NCI-H69 (cell line): ENCODE results near the gene NUP93.

Experiments
- DNase-seq: peaks from one replicate; lab custom pipeline; 2025; lab: John Stamatoyannopoulos, UW

NUP93 gene

DNA sequence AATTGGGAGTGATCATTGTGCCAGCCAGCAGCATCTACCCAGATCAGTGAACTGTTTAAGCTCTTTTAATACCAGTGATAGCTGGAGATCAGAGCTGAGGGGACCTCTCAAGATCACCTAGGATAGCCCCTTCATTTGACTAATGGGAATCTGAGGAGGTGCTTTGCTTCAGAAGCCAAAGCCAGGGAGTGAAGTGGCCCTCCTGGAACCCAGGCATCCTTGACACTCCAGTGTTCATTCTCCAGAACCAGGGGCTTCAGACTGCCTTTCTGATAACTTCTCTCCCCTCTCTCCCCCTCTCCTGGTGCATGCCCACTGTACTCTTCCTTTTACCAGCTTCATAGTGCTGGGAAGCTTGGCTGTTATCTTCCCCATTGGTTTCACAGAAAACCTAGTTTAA, 87.1 kb downstream of the NUP93 start:
- no peak for DNase-seq

- DNase-seq: no peak
Measured at GRCh38 chr16:56817938-56818337, 88.0 kb downstream of the NUP93 start.

GRCh38 chr16:56823081-56823733, 93.3 kb downstream of the NUP93 start:
- no peak for DNase-seq

GRCh38 chr16:56824331-56824730, 94.4 kb downstream of the NUP93 start:
- DNase-seq: peak; percentile 69

- DNase-seq: no peak
Measured at GRCh38 chr16:56824804-56825203, 94.9 kb downstream of the NUP93 start.

DNA sequence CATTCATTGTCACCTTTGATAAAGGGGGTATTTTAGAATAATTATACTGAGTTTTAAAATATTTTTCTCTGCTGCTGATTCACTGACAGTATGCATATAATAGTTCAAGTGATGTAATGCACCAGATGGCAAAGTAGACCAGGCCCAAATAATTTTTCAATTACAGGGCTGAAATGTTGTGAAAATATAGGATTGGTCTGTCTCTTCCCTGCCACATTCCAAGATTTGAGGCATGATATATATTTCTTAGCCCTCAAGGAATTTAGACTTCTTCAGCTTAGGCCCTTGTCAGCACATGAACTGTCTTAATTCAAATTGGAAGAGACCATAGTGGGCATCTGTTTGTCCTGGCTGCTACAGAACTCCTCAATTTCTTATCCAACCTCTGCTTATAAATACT, 95.9 kb downstream of the NUP93 start:
- DNase-seq: no peak

GRCh38 chr16:56828647-56829046, 98.7 kb downstream of the NUP93 start:
- no peak for DNase-seq

- no peak for DNase-seq
Measured at GRCh38 chr16:56830669-56831068, 100.7 kb downstream of the NUP93 start.

DNA sequence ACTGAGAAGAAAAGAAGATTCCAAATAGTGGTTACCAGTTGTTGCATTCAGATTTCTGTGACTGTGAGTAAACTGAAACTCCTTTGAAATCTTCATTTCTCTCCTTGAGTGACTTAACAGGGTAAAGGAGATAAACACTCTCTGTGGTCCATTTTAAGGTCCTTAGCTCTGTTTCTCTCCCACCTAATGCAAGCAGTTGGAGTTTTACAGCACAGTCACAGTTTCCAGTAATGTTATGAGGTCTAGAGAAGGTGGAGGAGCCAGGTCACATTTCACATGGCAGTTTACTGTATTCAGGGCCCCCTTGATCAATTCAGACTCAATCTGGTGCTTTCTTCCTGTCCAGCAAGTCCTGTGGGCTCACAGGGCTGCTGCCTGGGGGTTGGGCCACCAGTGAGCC, 102.8 kb downstream of the NUP93 start:
- DNase-seq: no peak

DNA sequence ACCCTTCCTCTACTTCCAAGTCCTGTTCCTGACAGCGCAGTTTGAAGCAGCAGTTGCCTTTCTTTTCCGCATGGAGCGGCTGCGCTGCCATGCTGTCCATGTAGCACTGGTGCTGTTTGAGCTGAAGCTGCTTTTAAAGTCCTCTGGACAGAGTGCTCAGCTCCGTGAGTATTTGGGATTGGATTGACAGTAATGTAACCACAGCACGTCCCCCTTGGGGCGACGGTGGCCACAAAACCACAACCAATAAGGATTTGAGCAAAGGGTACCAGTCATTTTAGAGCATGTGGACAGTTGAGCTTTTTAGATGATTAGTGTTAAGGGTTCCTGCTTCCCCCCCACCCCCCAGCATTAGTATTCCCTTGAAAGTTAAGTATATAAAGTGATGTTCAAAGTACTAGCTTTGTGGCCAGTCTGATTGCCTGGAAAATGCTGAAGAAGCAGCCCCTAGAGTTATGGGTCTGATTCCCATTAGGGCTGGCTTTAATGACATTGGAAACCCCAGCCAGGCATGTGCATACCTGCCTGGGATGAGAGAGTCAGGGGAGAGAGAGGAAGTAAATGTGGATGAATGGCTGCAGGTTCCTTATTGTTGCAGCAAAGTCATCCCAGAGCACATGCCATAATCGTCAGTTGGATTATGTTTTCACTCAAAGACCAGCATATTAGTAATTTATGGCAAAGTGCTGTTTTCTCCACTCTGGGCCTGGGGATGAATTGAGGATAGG, 103.5 kb downstream of the NUP93 start:
- DNase-seq: no peak

DNA sequence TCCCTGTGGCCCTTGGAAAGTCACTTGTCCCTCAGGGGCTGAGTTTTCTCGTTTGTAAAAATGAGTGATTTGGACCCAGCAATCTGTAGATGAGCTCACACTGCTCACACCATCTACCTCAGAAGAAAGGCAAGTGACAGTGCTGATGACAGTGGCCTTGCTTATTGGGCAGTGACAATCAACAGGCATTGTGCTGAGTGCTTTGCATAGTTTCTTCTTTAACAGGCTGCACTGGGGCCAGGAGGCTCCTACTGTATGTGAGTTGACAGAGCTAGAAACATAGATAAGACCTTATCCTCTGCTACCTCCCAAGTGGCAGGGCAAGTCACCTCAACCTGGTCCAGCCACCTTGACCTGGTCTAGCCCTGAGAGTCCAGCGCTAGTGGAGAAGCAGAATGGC, 105.4 kb downstream of the NUP93 start:
- no peak for DNase-seq

GRCh38 chr16:56836410-56837230, 106.7 kb downstream of the NUP93 start:
- DNase-seq: no peak

DNA sequence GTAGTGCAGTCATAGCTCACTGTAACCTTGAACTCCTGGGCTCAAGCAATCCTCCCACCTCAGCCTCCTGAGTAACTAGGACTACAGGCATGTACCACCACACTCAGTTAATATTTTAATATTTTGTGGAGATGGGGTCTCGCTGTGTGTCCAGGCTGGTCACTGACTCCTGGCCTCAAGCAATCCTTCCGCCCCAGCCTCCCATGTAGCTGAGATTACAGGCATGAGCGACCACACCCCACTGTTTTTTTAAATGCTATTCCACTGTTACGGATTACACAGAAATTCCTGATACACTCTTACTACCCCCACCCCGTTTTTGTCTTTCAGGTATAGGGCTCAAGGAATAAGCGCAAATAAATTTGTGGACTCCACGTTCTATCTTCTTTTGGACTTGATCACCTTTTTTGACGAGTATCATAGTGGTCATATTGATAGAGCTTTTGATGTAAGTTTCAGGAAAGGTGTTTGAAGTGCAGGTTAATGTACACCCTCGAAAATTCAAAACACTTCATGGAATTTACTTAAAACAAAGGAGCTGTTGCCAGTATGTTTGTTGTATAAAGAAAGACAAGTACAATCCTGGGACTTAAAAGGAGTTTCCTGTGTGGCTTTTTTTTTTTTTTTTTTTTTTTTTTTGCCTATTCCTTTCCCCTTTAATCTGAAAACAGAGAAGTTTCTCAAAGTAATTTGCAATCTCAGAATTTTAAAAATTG, 108.9 kb downstream of the NUP93 start:
- no peak for DNase-seq

DNA sequence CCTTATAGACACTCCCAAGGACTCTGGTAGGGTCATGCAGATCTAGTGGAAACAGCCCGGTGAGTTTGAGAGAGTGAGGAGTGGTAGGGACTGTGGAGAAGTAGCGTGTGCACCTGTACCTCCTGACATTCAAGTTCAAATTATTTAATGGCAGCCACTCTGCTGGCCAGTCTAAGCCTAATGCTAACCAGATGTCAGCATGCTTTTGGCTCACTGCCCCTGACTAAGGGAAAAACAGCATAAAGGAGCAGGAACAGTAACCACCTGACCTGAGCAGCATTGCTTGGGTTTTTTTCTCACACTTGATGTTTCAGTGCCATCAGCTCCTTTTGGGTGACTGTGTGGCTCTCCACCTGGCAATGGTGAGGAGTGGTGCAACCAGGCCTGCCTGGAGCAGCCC, 111.3 kb downstream of the NUP93 start:
- DNase-seq: no peak

DNA sequence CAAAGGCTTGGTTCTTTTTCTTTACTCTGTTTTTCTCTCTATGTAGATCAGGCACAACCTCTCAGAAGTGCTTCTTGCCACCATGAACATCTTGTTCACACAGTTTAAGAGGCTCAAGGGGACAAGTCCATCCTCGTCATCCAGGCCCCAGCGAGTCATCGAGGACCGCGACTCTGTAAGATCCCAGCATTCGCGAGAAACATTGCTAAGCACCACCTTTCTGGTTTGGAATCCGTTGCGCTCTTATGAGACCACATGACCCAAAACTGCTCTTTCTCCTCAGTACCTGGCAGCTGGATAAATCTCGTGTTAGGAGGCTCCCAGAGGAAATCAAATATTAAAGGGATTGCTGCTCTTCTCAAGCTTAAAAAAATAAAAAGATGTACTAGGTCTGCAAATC, 111.7 kb downstream of the NUP93 start:
- no peak for DNase-seq

DNA sequence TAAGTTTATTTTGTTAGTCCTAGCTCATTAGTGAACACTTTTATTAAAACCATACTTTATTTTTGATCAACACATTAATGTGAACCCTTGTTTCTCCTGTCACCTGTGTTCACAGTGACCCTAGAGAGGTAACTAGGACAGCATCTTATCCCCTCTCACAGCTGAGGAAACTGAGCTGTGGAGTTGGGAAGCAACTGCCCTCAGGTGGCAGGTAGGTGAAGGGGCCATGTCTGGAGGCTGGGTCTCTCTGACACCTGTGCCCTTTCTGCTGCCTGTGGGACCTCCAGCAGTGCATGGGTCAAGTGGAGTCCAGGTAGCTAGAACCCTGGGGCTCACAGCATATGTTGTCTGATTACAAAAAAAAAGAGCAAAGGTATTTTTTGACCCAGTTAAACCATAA, 112.2 kb downstream of the NUP93 start:
- no peak for DNase-seq

DNA sequence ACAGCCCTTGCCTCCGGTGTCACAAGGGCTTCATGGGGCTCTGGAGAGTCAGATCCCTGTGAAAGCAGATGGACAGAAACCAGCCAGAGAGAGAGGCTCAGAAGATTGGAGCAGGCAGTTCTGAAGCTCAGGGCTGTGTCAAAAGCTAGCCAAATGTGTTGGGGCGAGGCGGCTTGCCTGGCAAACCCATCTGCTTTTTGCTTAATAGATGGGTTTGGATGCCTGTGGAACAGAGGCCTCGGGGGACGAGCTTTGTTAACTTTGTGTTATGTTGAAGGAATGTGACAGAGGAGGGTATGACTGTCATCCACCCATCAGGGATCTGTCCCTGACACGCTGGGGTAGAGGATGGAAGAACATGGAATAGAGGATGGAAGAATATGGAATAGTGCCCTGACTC, 114.1 kb downstream of the NUP93 start:
- no peak for DNase-seq

- no peak for DNase-seq
Measured at GRCh38 chr16:56847173-56847910, 117.4 kb downstream of the NUP93 start.

DNA sequence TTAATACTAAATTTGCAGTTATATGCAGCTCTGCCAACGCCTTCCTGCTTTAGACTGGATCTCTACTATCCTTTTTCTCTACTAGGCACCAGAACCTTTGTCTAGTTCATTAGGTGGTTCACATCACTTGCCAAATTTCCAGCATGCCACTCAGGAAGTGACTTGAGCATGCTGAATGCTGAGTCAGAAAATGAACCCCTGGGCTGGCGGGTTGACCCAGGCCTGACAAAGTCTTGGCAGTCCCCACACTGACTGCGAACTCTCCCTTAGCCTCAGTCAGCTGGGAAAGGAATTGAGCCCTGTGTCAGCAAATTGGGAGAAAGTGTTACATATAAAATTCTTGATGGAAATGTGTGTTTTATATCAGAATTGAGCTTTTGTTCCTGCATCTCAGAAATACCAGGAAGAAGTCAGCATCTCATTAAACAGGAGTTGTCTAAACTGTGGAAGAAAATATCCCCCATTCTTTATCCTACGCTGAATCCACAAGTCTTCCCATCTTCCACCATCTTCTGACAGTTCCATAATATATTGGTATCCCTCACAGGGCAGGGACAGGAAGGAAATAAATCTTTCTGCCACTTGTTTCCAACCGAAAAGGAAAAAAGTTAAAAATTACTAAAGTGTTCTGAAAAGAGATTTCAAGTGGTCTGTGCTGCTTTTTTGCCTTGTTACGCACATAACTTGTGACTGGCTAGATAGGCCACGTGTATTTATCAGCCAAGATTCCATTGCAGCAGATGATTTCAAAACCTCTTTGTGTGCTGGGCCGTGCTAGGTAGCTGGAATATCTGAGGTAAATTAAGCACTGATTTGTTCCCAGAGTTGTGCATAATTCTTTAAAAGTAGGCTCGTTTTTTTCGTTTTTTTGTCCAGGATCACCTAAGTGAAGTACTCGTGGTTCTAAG, 118.4 kb downstream of the NUP93 start:
- no peak for DNase-seq

DNA sequence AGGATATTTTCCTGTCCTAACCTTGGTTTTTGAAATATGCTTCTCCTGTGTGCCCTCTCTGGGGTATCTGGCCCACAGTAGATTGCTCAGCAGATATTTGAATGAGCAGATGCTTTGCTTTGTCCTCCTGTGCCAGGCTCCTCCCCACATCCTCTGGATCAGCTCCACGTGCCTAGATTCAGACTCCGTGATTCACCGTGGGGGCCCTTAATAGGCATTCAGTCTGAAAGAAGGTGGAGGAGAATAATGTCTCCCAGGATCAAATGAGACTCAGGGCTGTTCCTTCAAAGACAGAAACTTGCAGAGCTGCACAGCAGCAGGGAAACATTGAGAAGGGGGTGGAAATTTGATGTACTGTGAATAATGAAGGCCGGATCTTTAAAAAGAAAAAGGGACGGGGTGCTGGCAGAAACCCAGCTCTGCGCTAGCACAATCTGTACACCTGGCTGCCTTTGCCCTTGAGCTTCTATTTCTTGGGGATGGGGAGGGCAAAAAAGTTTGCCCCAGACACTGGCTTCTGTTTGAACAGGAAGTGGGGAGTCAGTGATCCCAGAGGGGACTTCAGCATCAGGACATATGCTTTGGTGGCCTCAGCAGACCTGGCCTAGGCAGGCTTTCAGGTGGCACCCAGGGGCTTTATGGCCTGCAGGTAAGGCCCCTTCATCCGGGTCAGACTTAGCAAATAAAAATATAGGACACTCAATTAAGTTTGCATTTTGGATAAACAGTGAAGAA, 119.2 kb downstream of the NUP93 start:
- DNase-seq: peak; percentile 77
